Neuron (in vitro differentiated cells): ENCODE data around the gene BSG.
"Not testable (repeated sequence)": the region's sequence is repeated elsewhere in the genome, so short reads cannot be mapped to it uniquely, and the experiment has no call there.

ENCODE experiments used
- H2AFZ ChIP-seq: one replicate; pipeline ENCODE4 v1.6.1; 2013; ENCODE audit warnings: low read depth, mild to moderate bottlenecking, inconsistent platforms, low read length, moderate library complexity
- H3K27me3 ChIP-seq: one replicate; pipeline ENCODE4 v1.6.1; 2013; ENCODE audit warnings: low read length; ENCODE audit not compliant: insufficient read depth
- H3K36me3 ChIP-seq: one replicate; pipeline ENCODE4 v1.6.1; 2013; ENCODE audit warnings: low read length; ENCODE audit not compliant: insufficient read depth
- H3K4me1 ChIP-seq: one replicate; pipeline ENCODE4 v1.6.1; 2013; ENCODE audit warnings: low read length; ENCODE audit not compliant: insufficient read depth
- H3K4me3 ChIP-seq: 2 replicates; pipeline ENCODE4 v1.5.1; 2013; ENCODE audit warnings: mild to moderate bottlenecking, low read length, moderate library complexity
- H3K9me3 ChIP-seq: one replicate; pipeline ENCODE4 v1.6.1; 2013; ENCODE audit warnings: low read length

Gene BSG

DNA sequence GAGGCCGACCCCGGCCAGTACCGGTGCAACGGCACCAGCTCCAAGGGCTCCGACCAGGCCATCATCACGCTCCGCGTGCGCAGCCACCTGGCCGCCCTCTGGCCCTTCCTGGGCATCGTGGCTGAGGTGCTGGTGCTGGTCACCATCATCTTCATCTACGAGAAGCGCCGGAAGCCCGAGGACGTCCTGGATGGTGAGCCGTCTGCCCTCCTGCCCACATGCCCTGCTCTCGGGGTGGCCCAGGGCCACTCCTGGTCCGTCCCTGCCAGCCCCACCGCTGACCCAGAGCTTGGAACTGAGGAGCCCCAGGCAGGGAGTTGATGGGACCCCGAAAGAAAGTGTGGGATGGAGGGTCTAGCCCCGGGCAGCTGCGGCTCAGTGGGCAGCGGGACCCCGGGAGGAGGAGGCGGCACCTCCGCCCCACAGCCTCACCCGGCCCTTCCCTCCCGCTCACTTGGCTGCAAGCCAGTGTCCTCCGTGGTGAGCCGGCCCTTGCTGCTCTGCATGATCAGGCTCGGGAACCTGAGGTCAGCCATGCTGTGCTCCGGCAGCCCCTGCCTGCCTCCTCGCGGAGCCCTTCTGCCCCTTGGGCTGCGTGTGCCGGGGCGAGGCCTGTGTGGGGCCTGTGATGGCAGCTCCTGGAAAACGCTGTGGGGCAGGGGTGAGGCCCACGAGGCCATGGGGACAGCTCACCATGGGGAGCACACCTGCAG, 9.2 kb downstream of the BSG start:
- Histone ChIP-seq H2AFZ (no peak overlapping the region), H3K9me3 (no peaks in the 10 kb centered on the region), H3K36me3 (peaks cover 49% of the 10 kb centered on the region), H3K4me3 (no peak overlapping the region), H3K4me1 (no peaks in the 10 kb centered on the region), H3K27me3 (no peaks in the 10 kb centered on the region)

DNA sequence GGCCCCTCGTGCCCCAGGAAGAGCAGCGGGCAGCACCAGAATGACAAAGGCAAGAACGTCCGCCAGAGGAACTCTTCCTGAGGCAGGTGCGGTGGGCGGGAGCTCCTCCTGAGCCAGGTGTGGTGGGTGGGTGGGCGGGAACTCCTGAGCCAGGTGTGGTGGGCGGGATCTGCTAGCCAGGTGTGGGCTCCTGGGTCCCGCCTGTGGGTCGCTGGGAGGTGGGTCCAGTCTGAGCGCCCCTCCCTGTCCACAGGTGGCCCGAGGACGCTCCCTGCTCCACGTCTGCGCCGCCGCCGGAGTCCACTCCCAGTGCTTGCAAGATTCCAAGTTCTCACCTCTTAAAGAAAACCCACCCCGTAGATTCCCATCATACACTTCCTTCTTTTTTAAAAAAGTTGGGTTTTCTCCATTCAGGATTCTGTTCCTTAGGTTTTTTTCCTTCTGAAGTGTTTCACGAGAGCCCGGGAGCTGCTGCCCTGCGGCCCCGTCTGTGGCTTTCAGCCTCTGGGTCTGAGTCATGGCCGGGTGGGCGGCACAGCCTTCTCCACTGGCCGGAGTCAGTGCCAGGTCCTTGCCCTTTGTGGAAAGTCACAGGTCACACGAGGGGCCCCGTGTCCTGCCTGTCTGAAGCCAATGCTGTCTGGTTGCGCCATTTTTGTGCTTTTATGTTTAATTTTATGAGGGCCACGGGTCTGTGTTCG, 10.3 kb downstream of the BSG start:
- H3K9me3 ChIP-seq = no peaks in the 10 kb centered on the region
- H2AFZ ChIP-seq = no peak overlapping the region
- H3K36me3 ChIP-seq = peaks cover 42% of the 10 kb centered on the region
- no peaks in the 10 kb centered on the region for H3K4me1 ChIP-seq
- no peak overlapping the region for H3K4me3 ChIP-seq
- no peaks in the 10 kb centered on the region for H3K27me3 ChIP-seq

DNA sequence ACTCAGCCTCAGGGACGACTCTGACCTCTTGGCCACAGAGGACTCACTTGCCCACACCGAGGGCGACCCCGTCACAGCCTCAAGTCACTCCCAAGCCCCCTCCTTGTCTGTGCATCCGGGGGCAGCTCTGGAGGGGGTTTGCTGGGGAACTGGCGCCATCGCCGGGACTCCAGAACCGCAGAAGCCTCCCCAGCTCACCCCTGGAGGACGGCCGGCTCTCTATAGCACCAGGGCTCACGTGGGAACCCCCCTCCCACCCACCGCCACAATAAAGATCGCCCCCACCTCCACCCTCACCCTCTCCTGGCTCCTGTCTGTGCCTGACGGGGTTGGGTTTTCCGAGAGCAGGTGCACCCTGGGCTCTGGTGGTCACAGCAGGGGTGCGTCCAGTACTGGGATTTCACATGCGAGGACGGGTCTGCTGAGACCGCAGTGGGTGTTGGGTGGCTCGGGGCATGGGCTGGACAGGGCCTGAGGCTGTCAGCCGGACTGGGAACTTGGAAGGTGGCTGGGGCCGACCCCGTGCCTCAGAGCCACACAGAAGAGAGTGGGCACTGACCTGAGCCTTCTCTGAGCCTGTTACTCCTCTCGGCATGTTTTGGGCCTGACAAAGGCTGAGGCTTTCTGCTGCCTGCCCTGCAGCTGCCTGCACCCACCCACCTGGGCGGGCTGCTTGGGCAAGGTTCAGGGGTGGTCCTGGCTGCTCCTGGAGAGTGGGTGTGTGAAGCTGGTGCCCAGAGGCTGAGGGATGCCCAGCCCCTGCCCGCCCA, 11.0 kb downstream of the BSG start:
- peaks cover 35% of the 10 kb centered on the region for H3K36me3 ChIP-seq

DNA sequence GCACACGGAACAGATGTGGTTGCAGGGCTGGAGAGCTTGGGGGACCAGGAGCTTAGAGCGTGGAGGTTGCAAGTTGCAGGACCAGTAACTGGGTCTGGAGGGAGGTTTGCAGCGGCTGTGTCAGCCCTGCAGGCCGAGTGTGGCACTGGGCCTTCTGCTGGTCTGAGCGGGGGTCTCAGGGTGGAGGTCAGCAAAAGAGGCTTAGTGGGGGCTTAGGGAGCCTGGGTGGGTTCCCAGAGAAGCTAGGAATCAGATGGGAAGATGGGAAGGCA, 11.5 kb downstream of the BSG start:
- Histone ChIP-seq H2AFZ (no peak overlapping the region), H3K4me1 (no peaks in the 10 kb centered on the region), H3K4me3 (no peak overlapping the region), H3K27me3 (peaks cover 5% of the 10 kb centered on the region), H3K9me3 (no peaks in the 10 kb centered on the region), H3K36me3 (peaks cover 35% of the 10 kb centered on the region)

More for the DNA sequence above, 11.0 kb downstream of the BSG start:
- Histone ChIP-seq H3K27me3 (peaks cover under 1% of the 10 kb centered on the region), H3K9me3 (no peaks in the 10 kb centered on the region), H3K4me3 (no peak overlapping the region), H2AFZ (no peak overlapping the region), H3K4me1 (no peaks in the 10 kb centered on the region)

DNA sequence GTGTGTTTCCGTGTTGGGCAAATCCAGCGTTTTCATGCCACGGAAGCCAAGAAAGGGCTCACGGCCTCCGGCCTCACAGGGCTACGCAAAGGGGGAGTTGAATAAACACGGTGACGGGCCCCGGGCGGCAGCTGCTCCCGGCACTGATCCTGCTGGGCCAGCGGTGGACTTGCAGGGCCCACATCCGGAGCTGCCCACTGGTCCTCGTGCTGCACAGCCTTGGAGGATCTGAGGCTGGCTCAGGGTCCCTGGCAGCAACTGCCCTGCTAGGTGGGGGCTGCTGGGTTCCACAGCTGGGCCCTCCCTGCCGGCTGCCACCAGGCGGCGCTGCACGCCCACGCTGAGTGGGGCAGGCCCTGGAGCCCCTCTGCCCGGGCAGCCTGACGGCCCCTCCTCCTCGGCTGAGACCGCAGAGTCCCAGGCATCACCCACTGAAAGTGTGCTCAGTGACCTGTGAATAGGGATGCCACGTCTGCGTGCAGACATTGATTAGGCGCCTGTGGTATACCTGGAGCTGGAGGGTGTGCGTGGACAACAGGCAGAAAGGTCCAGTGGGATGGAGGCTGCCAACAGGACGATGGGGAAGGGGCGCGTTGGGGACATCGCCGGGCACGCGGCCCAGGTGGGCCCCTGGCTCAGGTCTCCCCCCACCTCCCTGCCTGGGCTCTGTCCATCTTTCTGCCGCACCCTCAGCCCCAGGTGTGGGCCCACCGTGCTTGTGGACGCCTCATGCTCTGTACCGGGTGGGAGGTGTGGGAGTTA, 12.0 kb downstream of the BSG start:
- Histone ChIP-seq H3K27me3 (peaks cover 10% of the 10 kb centered on the region), H2AFZ (no peak overlapping the region), H3K4me3 (no peak overlapping the region), H3K4me1 (peaks cover 3% of the 10 kb centered on the region), H3K36me3 (peaks cover 30% of the 10 kb centered on the region), H3K9me3 (no peaks in the 10 kb centered on the region)

DNA sequence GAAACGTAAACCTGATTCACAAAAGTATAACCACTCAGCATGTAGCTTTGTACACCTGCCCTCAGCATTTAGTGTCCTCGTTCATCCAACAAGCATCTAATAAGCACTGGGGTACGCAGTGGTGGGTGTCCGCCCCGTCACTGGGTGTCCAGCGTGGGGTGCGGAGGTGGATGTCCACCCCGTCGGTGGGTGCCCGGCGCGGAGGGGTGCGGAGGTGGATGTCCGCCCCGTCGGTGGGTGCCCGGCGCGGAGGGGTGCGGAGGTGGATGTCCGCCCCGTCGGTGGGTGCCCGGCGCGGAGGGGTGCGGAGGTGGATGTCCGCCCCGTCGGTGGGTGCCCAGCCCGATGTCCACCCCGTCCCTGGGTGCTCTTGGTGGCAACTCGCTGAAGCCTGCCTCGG, 12.8 kb downstream of the BSG start:
- H2AFZ ChIP-seq, H3K9me3 ChIP-seq, H3K4me3 ChIP-seq, H3K4me1 ChIP-seq, H3K27me3 ChIP-seq: not testable (repeated sequence)
- peaks cover 26% of the 10 kb centered on the region for H3K36me3 ChIP-seq

DNA sequence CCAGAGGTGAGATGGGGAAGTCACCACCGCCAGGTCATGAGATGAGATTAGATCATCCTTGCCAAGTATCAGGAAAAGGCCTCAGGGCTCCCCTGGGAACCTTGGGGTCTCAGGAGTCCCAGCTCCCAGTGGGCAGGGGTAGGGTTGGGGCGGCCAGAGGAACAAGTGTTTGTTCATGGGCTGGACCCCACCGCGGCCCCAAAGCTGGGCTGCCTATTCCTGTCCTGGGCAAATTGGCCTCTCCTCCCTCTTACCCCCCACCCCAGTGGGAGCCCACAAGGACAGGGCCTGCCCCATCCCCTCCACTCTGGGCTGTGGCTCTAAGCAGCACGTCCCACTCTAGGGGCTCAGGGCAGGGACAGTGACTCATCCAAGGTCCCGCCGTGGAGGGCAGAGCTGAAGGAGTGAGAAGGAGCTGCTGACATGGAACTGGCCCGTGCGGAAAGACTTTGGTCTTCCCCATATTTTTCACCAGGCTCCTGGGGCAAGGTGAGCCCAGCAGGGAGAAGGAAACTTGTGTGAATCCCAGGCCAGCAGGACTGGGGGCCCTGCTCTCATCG, 13.2 kb downstream of the BSG start:
- peaks cover 11% of the 10 kb centered on the region for H3K27me3 ChIP-seq
- no peak overlapping the region for H2AFZ ChIP-seq
- H3K4me1 ChIP-seq = peaks cover 3% of the 10 kb centered on the region
- H3K36me3 ChIP-seq = peaks cover 21% of the 10 kb centered on the region
- no peak overlapping the region for H3K4me3 ChIP-seq
- H3K9me3 ChIP-seq = no peaks in the 10 kb centered on the region

DNA sequence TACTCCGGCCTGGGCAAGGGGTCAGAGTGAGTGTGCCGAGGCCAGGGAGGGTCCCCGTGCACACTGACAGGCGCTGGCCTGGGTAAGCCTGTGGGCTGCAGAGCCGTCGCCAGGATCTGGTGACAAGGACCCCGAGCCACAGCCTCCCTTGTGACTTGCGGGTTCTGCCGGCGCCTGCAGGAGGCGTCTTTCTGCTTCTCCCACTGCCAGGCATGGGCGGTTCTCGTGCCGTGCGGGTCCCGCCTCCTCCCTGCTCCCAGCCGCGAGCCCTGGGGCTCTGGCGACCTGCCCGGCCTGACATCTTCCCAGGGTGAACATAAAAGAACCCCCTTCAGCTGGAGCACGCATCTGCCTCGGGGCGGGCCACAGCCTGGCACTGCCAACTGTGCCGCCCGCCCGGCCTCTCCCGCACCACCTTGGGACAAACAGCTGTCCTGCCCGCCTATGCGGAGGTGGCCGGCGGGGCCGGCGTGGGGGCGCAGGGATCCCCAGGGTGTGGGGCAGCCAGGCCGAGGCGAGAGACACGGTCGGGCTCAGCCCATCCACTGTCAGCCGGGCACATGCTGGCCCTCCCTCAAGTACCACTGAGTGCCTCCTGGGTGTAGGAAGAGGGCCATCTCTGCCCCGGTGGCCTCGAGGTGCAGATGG, 15.8 kb downstream of the BSG start:
- Histone ChIP-seq H3K27me3 (peaks cover 35% of the 10 kb centered on the region), H3K4me1 (peaks cover 5% of the 10 kb centered on the region), H2AFZ (no peak overlapping the region), H3K9me3 (no peaks in the 10 kb centered on the region), H3K36me3 (peaks cover 5% of the 10 kb centered on the region), H3K4me3 (no peak overlapping the region)

DNA sequence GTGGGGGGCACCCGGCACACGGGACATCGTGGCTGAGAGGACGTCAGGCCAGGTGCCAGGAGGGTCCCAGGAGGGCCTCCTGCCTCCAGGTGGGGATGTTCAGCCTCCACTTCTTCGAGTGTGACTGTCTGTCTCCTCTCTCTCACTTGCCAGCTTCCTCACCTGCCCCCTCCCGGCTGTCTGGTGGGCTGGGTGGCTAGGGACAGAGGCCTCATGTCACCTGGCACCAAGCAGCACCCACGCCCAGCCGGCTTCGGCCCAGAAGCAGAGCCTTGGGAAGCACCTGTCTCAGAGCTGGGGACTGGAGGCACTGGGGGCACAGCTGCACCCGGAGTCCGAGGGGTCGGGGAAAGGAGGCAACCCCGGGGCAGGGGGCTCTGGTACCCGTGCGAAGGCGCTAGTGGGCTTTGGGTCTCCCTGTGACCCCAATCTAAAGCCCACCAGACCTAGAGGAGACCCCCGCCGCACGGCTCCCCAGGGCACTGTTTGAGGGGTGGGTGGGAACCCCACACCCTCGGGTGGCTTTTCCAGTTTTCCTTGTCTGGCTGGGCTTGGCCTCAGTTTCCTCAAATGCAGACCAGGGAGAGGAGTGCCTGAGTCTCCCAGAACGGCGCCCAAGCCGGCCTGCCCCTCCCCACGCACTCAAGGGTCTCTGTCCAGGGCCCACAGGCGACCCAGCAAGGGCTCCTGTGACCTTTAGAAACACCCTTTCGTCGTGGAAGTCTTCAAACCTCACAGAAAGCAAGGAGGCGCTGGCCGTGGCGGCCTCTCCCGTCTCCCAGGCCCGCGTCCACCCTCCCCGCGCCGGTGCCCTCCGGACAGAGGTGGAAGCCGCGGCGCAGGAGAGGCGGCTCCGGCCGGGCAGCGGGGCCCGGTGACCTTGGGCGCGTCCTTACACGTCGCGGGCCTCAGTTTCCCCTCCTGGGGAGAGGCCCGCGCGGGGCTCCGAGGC, 16.6 kb downstream of the BSG start:
- no peak overlapping the region for H2AFZ ChIP-seq

DNA sequence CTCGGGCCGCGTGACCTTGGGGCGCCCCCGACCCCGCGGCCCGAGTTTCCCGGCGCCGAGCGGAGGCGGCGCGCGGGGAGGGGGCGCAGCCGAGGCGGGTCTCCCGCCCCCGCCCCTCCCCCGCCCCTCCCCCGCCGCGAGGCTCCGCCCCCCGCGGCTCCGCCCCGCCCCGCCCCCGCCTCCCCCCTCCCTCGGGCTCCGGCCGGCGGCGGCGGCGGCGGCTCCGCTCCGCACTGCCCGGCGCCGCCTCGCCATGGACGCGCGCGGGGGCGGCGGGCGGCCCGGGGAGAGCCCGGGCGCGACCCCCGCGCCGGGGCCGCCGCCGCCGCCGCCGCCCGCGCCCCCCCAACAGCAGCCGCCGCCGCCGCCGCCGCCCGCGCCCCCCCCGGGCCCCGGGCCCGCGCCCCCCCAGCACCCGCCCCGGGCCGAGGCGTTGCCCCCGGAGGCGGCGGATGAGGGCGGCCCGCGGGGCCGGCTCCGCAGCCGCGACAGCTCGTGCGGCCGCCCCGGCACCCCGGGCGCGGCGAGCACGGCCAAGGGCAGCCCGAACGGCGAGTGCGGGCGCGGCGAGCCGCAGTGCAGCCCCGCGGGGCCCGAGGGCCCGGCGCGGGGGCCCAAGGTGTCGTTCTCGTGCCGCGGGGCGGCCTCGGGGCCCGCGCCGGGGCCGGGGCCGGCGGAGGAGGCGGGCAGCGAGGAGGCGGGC, 17.4 kb downstream of the BSG start, which contains the start of gene HCN2:
Gene HCN2, plus strand, starts transcription at position 189 of the 703 bp plus-strand sequence. Its CDS starts 65 bp downstream, at position 254.
- Histone ChIP-seq H3K27me3 (peaks cover 50% of the 10 kb centered on the region), H3K36me3 (no peaks in the 10 kb centered on the region), H3K9me3 (no peaks in the 10 kb centered on the region), H2AFZ (no peak within 1 kb of the TSS), H3K4me3 (peak within 1 kb of the TSS; percentile 42), H3K4me1 (peaks cover 9% of the 10 kb centered on the region)

More for the DNA sequence above, 16.6 kb downstream of the BSG start:
- H3K9me3 ChIP-seq = no peaks in the 10 kb centered on the region
- H3K4me3 ChIP-seq = peak overlapping the region; percentile 22
- H3K36me3 ChIP-seq = no peaks in the 10 kb centered on the region
- H3K4me1 ChIP-seq = peaks cover 8% of the 10 kb centered on the region
- peaks cover 42% of the 10 kb centered on the region for H3K27me3 ChIP-seq

DNA sequence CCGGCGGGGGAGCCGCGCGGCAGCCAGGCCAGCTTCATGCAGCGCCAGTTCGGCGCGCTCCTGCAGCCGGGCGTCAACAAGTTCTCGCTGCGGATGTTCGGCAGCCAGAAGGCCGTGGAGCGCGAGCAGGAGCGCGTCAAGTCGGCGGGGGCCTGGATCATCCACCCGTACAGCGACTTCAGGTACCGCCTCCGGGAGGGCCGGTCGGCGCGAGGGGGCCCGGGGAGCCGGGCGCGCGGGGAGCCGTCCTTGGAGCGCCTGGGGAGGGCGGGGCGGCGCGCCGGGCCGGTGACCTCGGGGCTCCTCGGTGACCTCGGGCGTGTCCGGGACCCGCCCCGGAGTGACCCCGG, 18.0 kb downstream of the BSG start:
- no peaks in the 10 kb centered on the region for H3K9me3 ChIP-seq
- no peaks in the 10 kb centered on the region for H3K36me3 ChIP-seq
- peak overlapping the region; percentile 42 for H3K4me3 ChIP-seq
- peaks cover 9% of the 10 kb centered on the region for H3K4me1 ChIP-seq
- H3K27me3 ChIP-seq = peaks cover 54% of the 10 kb centered on the region
- H2AFZ ChIP-seq = no peak overlapping the region
